PFSK-1 (cell line): ENCODE measurements around the gene FDCSP.

ENCODE experiments used
- POLR2AphosphoS5 ChIP-seq: IDR thresholded peaks from 2 replicates; pipeline ENCODE4 v1.6.1; 2012; ENCODE audit warnings: low read depth, mild to moderate bottlenecking, control low read depth, low read length, moderate library complexity
- TAF1 ChIP-seq: IDR thresholded peaks from 2 replicates; pipeline ENCODE4 v1.6.1; 2012; ENCODE audit warnings: low read length, control low read depth, borderline replicate concordance; ENCODE audit not compliant: insufficient read depth

- TF ChIP-seq TAF1 (no peak), POLR2AphosphoS5 (no peak)
Measured at GRCh38 chr4:70203601-70204000, 22.3 kb upstream of the FDCSP start.
